SK-N-SH treated with all-trans-retinoic acid at 6 μM for 48 hours (cell line): Measurements from ENCODE around the gene ARMC7.

Experiments
- ATAC-seq: fragments of 200-7000 bp; cut with Tn5 transposase; 3 replicates; pipeline ENCODE4 v1.9.1; 2020; ENCODE audit warnings: mild to moderate bottlenecking, moderate library complexity
- ARNTL ChIP-seq: fragments of 450-650 bp; formaldehyde crosslinking; IDR thresholded peaks from 2 replicates; pipeline ENCODE4 v1.5.0; 2020; ENCODE audit warnings: low read depth, mild to moderate bottlenecking, moderate library complexity, borderline replicate concordance
- CREB5 ChIP-seq: fragments of 250-450 bp; sonication (Bioruptor Pico); IDR thresholded peaks from 2 replicates; pipeline ENCODE4 v1.5.1; 2020; ENCODE audit warnings: low read depth, mild to moderate bottlenecking, moderate library complexity
- CSRNP3 ChIP-seq: fragments of 250-450 bp; sonication (Bioruptor Pico); IDR thresholded peaks from 2 replicates; pipeline ENCODE4 v1.5.1; 2021; ENCODE audit warnings: mild to moderate bottlenecking, moderate library complexity
- ESRRG ChIP-seq: fragments of 250-450 bp; sonication (Bioruptor Pico); IDR thresholded peaks from 2 replicates; pipeline ENCODE4 v1.6.1; 2021; ENCODE audit warnings: mild to moderate bottlenecking
- GLIS3 ChIP-seq: fragments of 250-450 bp; sonication (Bioruptor Pico); IDR thresholded peaks from 2 replicates; pipeline ENCODE4 v1.5.0; 2020; ENCODE audit warnings: mild to moderate bottlenecking, moderate library complexity
- ISL1 ChIP-seq: fragments of 250-450 bp; sonication (Bioruptor Pico); IDR thresholded peaks from 2 replicates; pipeline ENCODE4 v2.1.2; 2022; ENCODE audit warnings: mild to moderate bottlenecking, moderate library complexity
- OSR1 ChIP-seq: fragments of 250-450 bp; sonication (Bioruptor Pico); IDR thresholded peaks from 2 replicates; pipeline ENCODE4 v1.8.0; 2022; ENCODE audit warnings: moderate library complexity, mild to moderate bottlenecking, inconsistent platforms
- PATZ1 ChIP-seq: fragments of 250-450 bp; sonication (Bioruptor Pico); IDR thresholded peaks from 2 replicates; pipeline ENCODE4 v1.8.0; 2020; ENCODE audit warnings: mild to moderate bottlenecking, moderate library complexity, borderline replicate concordance
- POU6F1 ChIP-seq: fragments of 250-450 bp; sonication (Bioruptor Pico); IDR thresholded peaks from 2 replicates; pipeline ENCODE4 v1.8.0; 2021; ENCODE audit warnings: low read depth, mild to moderate bottlenecking, moderate library complexity, borderline replicate concordance
- TCF4 ChIP-seq: fragments of 250-450 bp; sonication (Bioruptor Pico); IDR thresholded peaks from 2 replicates; pipeline ENCODE4 v1.8.0; 2021; ENCODE audit warnings: mild to moderate bottlenecking, moderate library complexity, borderline replicate concordance
- TOX ChIP-seq: fragments of 250-450 bp; sonication (Bioruptor Pico); IDR thresholded peaks from 2 replicates; pipeline ENCODE4 v1.8.0; 2021; ENCODE audit warnings: mild to moderate bottlenecking, moderate library complexity, borderline replicate concordance
- TSHZ2 ChIP-seq: fragments of 250-450 bp; sonication (Bioruptor Pico); IDR thresholded peaks from 2 replicates; pipeline ENCODE4 v1.5.0; 2020; ENCODE audit warnings: mild to moderate bottlenecking, moderate library complexity
- ZC3H10 ChIP-seq: fragments of 250-450 bp; sonication (Bioruptor Pico); IDR thresholded peaks from 2 replicates; pipeline ENCODE4 v1.5.1; 2021; ENCODE audit warnings: mild to moderate bottlenecking, moderate library complexity
- ZFP30 ChIP-seq: fragments of 450-650 bp; formaldehyde crosslinking; IDR thresholded peaks from 2 replicates; pipeline ENCODE4 v1.5.0; 2022; ENCODE audit warnings: mild to moderate bottlenecking, moderate library complexity
- ZNF565 ChIP-seq: fragments of 450-650 bp; formaldehyde crosslinking; conservative IDR thresholded peaks from 2 replicates; pipeline ENCODE4 v1.5.0; 2020; ENCODE audit warnings: low read depth, mild to moderate bottlenecking, moderate library complexity
- ZNF70 ChIP-seq: fragments of 450-650 bp; formaldehyde crosslinking; IDR thresholded peaks from 2 replicates; pipeline ENCODE4 v1.5.0; 2020; ENCODE audit warnings: mild to moderate bottlenecking, moderate library complexity
- ZNF8 ChIP-seq: fragments of 450-650 bp; formaldehyde crosslinking; IDR thresholded peaks from 2 replicates; pipeline ENCODE4 v1.5.0; 2020; ENCODE audit warnings: mild to moderate bottlenecking, moderate library complexity

The ARMC7 gene

GRCh38 chr17:75174996-75175395 lies 65.2 kb downstream of the ARMC7 start:
- TF ChIP-seq PATZ1 (CRISPR knock-in tag): no peak
- TF ChIP-seq, all 23 proteins: peak for 0
- no peak for ATAC-seq

GRCh38 chr17:75176625-75177024 lies 66.9 kb downstream of the ARMC7 start:
- TF ChIP-seq TSHZ2 (CRISPR knock-in tag): no peak
- no peak for TF ChIP-seq ZNF565 (CRISPR knock-in tag)
- no peak for TF ChIP-seq CREB5 (CRISPR knock-in tag)
- TF ChIP-seq ESRRG (CRISPR knock-in tag): no peak
- TF ChIP-seq ARNTL (CRISPR knock-in tag): no peak
- TF ChIP-seq ZFP30 (CRISPR knock-in tag): no peak
- TF ChIP-seq GLIS3 (CRISPR knock-in tag): no peak
- no peak for TF ChIP-seq ZNF70 (CRISPR knock-in tag)
- TF ChIP-seq TCF4 (CRISPR knock-in tag): no peak
- TF ChIP-seq OSR1 (CRISPR knock-in tag): no peak
- no peak for TF ChIP-seq CSRNP3 (CRISPR knock-in tag)
- TF ChIP-seq ZNF8 (CRISPR knock-in tag): no peak
- no peak for TF ChIP-seq ZC3H10 (CRISPR knock-in tag)
- TF ChIP-seq TOX (CRISPR knock-in tag): no peak
- no peak for TF ChIP-seq ISL1 (CRISPR knock-in tag)
- ATAC-seq: no peak

GRCh38 chr17:75178453-75178852 lies 68.7 kb downstream of the ARMC7 start:
- TF ChIP-seq ARNTL (CRISPR knock-in tag) (no peak), POU6F1 (CRISPR knock-in tag) (no peak), ZFP30 (CRISPR knock-in tag) (no peak), TSHZ2 (CRISPR knock-in tag) (no peak)
- no peak for ATAC-seq
